Activated T-cell treated with anti-CD3 and anti-CD28 coated beads, Interleukin-2, amount 50 U/mL, for 48 hours (primary cell): ENCODE data around the gene GGNBP2.

ENCODE experiments used
- DNase-seq, 2 experiments: peaks; one replicate each; pipeline ENCODE4 v3.0.0-alpha.2; 2020

Gene GGNBP2

GRCh38 chr17:36566081-36566480, 21.4 kb downstream of the GGNBP2 start:
- DNase-seq = no peak

DNA sequence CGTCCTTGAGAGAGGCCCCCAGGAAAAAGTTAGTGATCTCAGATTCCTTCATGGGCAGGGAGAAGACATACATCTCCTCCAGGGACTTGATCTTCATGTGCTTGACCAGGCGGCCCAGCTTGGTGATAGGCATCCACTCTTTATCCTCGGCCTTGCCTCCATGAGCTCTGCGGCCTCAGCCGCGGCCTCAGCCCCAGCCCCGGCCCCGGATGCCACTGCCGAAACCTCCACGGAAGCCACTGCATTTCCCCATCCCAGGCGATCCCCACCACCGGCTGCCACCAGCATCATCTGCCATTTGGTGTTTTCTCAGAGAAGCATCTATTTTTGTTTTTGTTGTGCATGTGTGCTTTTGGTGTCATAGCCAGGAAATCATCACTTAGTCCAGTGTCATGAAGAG, 30.3 kb downstream of the GGNBP2 start:
- DNase-seq = no peak

- DNase-seq = no peak
Observed at GRCh38 chr17:36576793-36577192, 32.1 kb downstream of the GGNBP2 start.

- no peak for DNase-seq
Observed at GRCh38 chr17:36578671-36579070, 34.0 kb downstream of the GGNBP2 start.

DNA sequence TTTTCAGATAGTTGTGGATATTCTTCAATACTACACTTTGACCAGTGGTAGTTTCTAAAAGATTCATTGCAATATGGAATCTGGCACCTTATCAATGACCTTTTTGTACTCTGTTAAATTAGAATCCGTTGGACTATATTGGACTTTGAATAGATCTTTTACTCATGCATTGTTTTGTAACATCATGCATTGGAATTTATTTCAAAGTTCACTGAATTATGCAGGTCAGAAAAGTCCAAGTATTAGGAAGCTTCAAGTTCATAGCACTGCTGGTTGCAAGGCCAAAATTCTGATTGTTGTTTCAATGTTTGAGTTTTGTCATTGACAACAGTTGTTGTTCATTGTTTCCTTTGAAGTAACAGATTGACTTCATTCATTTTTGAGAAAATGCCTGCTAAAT, 39.1 kb downstream of the GGNBP2 start:
- no peak for DNase-seq

DNA sequence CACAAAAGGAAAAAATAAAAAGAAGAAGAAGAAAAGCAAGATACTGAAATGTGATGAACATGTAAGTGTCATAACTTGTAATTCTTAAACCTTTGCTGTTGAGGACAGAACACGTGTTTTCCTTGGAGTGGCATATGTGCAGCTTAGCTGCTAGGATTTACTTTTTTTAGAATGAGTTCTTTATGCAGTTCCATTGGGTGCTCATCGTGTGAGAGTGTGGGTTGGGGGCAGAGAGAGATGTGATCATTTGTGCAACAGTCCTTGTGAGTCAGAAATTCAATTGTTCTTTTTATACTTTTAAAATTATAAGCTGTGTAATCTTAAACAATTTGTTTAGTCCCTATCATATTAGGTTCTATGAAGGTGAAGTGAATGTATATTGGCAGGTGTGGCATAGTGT, 41.4 kb downstream of the GGNBP2 start:
- DNase-seq = no peak

DNA sequence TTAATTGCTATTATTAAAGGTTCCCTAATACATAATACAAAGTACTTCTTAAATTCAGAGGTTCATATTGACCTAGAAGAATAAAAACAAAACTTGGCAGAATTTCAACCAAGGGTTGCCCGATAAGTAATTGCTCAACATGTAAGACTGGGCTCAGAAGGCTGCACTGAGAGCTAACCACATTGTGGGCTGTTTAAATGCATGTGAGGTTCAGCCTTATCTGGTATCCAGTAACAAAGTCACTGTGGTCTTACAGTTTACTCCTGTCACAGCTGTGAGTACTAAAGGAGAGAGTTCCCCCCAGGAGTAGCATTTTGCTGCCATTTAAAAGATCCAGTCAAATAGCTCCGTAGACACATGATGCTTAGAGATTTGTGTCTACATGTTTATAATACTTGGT, 45.4 kb downstream of the GGNBP2 start:
- DNase-seq = peak in 1 of 2 experiments; percentile 10

DNA sequence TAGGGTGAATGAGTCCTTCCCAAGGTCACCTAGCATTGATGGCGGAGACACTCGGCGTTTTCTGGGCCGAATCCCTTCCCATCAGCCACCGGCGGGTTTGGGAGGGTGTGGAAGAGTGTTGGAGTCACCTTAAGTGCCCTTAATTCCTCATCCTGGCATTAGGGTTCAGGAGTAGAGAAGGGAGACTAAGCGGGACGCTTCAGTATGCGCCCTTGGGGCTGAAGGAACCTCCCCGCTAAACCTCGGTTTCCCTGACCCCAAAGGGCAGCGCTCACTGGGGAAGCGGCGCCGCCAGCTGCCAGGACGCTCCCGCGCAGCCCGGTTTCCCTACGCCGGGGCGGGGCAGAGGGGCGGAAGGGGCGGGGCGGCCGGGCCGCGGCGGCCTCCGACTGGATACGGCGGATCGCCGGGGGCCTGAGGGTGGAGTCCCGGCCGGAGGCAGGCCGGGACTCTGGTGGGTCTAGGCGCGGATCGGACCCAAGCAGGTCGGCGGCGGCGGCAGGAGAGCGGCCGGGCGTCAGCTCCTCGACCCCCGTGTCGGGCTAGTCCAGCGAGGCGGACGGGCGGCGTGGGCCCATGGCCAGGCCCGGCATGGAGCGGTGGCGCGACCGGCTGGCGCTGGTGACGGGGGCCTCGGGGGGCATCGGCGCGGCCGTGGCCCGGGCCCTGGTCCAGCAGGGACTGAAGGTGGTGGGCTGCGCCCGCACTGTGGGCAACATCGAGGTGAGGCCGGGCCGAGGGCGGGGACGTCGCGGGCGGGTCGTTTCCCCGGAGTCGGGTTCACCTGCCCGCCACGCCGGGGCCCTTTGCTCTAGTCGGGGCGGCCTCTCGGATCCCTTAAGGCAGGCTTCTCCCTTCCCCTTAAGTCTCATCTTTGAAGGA, 47.0 kb downstream of the GGNBP2 start, which contains the start of gene DHRS11:
Gene DHRS11 (plus strand): TSS at position 446 of the 882 bp plus-strand sequence. CDS start 131 bp downstream, at position 577.
- DNase-seq = peak; percentile 90 to 92

GRCh38 chr17:36592316-36592715, 47.6 kb downstream of the GGNBP2 start:
- DNase-seq = no peak

- DNase-seq = no peak
Observed at GRCh38 chr17:36592716-36593321, 48.1 kb downstream of the GGNBP2 start.

DNA sequence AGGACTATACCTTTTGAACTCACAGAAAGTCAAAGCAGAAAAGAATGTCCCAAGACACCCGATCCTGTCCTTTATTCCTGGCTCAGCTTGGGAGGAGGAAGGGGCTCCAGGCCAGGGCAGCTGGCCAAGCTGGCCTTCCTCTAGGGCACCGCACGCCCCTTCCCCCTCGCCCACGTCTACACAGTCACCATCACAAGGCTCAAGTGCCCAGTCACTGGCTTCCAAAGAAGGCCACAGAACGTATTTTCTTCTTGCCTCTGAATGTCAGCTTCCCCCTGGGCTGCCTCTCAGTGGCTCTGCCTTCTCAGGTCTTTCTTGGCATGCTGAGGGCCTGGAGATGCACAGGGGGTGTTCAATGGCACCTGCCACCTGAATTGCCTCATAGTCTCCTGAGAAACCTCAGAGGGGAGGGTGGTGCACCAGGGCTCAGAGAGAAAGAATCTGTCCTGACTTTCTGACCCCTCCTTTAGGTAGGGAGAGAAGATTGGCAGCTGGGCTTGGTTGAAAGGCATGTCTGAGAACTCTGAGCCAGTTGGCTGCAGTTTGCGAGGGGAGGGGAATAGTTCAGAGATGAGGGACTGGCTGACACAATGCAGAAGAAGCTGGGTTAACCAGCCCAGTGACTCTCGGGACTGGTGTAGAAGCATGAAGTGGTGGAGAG, 49.1 kb downstream of the GGNBP2 start:
- no peak for DNase-seq

DNA sequence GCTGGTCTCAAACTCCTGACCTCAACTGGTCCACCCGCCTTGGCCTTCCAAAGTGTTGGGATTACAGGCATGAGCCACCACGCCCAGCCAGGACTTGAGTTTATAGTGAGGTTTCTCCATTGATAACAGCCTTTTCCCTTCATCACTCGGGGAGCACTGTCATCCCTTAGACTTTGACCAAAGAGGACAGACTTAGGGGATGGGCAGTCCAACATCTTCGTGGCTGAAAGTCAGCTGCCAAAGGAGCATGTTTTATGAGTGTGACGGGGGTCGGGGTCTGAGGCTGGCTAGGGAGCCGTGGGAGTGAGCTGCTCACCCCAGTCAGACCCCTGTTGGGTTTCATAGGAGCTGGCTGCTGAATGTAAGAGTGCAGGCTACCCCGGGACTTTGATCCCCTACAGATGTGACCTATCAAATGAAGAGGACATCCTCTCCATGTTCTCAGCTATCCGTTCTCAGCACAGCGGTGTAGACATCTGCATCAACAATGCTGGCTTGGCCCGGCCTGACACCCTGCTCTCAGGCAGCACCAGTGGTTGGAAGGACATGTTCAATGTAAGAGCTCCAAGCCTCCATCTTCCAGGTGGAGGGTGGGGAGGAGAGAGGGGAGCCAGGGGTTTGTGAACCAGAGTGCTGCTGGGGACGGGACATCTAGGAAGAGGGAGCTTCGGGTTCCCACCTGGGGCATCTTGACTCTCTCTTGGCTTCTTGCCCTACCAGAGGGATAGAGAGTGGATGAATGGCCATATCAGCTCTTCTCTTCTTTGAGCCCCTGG, 50.1 kb downstream of the GGNBP2 start:
- DNase-seq = no peak

GRCh38 chr17:36597226-36597625, 52.5 kb downstream of the GGNBP2 start:
- no peak for DNase-seq

- no peak for DNase-seq
Observed at GRCh38 chr17:36597866-36598777, 53.4 kb downstream of the GGNBP2 start.

DNA sequence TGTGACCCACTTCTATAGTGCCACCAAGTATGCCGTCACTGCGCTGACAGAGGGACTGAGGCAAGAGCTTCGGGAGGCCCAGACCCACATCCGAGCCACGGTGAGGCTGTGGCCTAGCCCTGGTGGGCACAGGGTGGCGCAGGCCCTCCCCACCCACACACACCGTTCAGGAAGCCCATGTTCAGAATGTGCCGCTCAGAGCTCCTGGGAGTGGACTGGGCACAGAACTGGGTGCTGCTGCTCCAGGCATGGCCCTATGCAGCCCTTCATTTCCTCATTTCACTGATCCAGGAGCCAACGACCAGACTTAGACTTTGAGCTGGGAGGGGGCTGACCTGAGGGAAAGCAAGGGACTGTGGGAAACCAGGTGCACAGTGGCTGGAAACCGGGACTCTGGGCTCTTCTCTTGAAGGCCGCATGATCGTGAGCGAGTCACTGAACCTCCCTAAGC, 54.3 kb downstream of the GGNBP2 start:
- DNase-seq = no peak

DNA sequence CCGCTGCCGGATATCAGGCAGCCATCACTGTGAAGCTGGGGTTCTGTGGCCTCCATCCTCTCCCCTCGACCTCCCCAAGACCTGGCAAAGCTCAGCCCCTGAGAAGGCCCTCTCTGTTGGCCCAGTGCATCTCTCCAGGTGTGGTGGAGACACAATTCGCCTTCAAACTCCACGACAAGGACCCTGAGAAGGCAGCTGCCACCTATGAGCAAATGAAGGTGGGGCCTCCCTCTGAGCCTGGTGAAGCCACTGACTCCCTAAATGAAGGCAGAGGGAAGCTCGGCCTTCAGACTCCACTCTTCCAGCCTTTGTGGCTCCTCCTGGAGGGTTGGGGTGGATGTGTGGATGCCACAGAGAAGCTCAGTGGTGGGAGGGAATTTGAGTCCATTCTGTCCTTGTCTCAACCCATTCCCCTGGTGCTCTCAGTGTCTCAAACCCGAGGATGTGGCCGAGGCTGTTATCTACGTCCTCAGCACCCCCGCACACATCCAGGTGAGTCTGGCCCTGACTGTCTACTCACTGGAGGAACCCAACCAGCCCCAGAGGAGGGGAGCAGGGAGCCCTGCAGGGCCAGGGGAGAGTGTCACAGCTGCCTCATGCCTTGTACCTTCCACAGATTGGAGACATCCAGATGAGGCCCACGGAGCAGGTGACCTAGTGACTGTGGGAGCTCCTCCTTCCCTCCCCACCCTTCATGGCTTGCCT, 55.0 kb downstream of the GGNBP2 start:
- DNase-seq = no peak

GRCh38 chr17:36600465-36600864, 55.7 kb downstream of the GGNBP2 start:
- no peak for DNase-seq

DNA sequence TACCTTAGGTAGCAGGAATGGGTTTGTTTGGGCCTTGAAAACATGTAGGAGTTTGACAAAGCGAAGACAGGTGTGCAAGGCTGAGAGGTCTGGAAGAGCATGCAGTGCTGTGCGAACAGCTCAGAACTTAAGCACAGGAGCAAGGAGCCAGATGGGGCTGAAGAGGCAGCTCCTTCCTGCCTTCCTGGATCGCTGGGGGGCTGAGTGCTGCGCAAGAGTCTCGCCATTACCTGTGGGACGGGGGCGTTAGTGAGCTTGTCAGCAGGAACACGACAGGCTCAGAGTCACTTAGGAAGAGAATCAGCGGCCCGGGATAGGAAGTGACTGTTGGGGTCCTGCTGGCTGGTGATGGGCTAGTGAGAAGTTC, 56.2 kb downstream of the GGNBP2 start:
- DNase-seq = no peak

DNA sequence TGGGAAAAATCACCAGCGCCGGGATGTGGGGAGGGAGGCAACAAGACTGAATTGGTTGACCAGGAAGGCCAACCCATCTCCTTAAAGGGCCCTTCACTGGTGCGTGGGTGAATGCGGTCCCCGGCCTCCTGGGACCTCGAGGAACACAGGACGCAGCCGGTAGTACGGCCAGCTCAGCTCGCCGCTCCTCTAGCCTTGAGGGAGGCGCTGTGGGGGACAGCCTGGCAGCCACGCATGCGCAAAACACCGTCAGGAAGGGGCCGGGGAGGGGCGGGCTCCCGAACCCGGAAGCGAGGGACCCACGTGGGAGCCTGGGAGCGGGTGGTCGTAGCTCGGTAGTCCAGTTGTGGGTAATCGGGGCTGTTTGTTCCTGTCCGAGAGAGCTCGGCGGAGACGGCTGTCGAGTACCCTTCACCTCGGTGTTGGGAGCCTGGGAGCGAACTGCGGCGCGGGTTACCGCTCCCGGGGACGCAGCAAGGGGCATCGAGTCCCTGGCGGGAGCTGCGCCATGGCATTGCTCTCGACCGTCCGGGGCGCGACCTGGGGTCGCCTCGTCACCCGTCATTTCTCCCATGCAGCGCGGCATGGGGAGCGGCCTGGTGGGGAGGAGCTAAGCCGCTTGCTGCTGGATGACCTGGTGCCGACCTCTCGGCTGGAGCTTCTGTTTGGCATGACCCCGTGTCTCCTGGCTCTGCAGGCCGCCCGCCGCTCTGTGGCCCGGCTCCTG, 56.7 kb downstream of the GGNBP2 start, which contains the start of gene MRM1:
Gene MRM1 (plus strand): TSS at position 281 of the 727 bp plus-strand sequence. CDS start 228 bp downstream, at position 509.
- peak; percentile 92 to 94 for DNase-seq
